Omental fat pad (tissue), 4 donors: Measurements from ENCODE around the gene FCER2. TPM values are rescaled to one million over a fixed set of nuclear protein-coding genes. Genes with fewer than 3 reads are reported as not detected.

Source experiments
- ATAC-seq: fragments of 150-250 bp; one replicate; pipeline ENCODE4 v1.9.1; 2016; ENCODE audit warnings: mild to moderate bottlenecking, moderate library complexity; ENCODE audit not compliant: low FRiP score
- DNase-seq: peaks from one replicate; pipeline ENCODE4 v3.0.0-alpha.2; 2019; ENCODE audit warnings: low spot score
- total RNA-seq, 4 donors: library from RNA; depleted of rRNA; stranded (reverse); fragments of >200 nt; gene quantifications; one replicate each; pipeline ENCODE4 v1.1.0, GENCODE V29; 2016
- TF ChIP-seq, protein P1 (sequence below), 3 donors: fragments of 450-650 bp; IDR thresholded peaks; one replicate each; pipeline ENCODE4 v1.5.1; 2016 to 2017; ENCODE audit warnings: antibody characterized with exemption in 3 of 3, mild to moderate bottlenecking in 3 of 3, moderate library complexity in 2 of 3

The FCER2 gene
- total RNA-seq, 4 donors from 2014 or later, result 0.65 to 1.8 (median 1.0) TPM

DNA sequence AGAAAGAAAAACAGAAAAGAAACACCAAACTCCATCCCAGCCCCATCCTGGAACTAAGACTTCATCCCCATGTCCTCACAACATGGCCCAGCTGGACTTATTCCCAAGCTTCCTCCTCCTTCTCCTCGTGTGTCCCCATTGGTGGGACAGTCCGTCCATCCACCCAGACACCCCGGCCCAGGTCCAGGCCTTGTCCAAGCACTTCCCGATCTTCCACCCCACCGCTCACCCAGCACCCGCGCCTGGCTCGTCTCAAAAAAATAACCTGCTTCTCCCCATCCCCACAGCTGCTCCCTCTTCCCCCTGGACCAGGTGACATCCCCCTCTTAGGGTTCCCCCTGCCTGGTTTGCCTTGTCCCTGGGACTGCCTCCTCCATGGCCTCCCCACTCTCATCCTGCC is 1.4 kb upstream of the FCER2 start:
- DNase-seq (no peak), ATAC-seq (no peak)
- TF ChIP-seq, protein P1, sequence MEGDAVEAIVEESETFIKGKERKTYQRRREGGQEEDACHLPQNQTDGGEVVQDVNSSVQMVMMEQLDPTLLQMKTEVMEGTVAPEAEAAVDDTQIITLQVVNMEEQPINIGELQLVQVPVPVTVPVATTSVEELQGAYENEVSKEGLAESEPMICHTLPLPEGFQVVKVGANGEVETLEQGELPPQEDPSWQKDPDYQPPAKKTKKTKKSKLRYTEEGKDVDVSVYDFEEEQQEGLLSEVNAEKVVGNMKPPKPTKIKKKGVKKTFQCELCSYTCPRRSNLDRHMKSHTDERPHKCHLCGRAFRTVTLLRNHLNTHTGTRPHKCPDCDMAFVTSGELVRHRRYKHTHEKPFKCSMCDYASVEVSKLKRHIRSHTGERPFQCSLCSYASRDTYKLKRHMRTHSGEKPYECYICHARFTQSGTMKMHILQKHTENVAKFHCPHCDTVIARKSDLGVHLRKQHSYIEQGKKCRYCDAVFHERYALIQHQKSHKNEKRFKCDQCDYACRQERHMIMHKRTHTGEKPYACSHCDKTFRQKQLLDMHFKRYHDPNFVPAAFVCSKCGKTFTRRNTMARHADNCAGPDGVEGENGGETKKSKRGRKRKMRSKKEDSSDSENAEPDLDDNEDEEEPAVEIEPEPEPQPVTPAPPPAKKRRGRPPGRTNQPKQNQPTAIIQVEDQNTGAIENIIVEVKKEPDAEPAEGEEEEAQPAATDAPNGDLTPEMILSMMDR (IDR thresholded peaks at IDR 0.05), result no peak

DNA sequence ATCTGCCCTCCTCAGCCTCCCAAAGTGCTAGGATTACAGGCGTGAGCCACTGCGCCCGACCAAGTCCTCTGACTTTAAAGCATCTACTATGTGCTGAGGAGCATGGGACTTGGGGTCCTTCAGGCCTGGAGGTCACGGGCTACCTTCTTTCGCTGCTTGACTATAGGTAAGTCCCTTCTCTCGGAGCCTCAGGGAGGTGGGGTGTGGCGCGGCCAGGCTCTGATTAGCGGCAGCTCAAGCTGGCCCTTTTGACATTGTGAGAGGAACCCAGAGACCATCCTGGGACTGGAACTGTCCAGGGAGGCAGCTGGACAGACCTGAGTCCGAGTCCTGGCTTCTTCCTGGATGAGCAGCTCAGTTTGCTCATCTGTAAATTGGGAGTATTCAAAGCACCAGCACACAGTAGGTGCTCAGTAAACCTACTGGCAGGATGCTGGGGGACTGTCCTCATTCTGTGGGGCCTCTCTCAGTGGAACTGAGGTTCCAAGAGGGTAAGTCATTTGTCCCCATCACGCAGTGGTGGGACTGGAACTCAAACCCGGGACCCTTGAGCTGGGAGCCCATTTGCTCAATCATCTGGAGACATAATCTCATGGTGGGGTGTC is 780 bp downstream of the FCER2 start:
- DNase-seq, result no peak
- TF ChIP-seq, protein P1 (IDR thresholded peaks at IDR 0.05), result no peak
- ATAC-seq, result no peak

DNA sequence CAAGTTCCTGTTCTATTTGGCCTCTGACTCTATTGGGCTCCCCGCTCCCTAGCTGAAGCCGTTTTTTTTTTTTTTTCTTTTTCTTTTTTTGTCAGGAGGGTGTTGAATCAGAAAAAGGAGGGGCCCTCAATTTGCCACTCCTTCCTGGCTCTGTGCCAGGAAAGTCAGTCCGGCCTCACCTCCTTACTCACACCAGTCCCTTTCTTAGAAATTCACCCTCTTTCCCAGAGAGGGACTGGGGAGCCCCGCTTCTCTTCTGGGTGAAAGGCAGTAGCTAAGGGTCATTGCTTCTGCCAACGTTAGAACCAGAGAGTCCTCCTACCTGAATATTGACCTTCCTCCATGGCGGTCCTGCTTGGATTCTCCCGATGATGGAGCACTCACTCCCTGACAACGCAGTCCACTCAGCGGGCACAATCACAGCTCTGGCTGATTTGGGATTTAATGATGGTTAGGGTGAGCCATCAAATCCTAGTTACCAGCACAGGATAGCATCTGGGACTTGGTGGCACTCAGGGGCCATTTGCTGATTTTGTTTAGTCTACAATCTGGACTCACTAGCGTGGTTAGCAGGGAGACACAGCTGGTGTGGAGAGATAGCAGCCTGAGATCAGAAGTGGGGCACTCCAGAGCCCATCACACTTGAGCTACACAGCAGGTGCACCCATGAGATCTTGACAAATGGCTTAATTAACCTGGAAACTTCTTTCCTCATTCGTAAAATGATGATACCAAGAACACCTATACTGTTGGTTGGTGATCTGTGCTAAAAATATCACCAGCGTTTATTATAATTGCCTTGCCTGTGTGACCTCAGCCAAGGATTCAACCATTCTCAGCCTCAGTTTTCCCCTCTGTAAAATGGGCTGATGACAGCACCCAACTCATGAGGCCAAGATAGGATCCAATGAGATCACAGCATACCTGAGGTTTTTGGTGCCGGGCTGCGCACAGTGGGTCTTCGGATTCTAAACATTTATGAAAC is 2.2 kb downstream of the FCER2 start:
- TF ChIP-seq, protein P1 (IDR thresholded peaks at IDR 0.05), result no peak
- ATAC-seq, result no peak
- DNase-seq, result no peak

DNA sequence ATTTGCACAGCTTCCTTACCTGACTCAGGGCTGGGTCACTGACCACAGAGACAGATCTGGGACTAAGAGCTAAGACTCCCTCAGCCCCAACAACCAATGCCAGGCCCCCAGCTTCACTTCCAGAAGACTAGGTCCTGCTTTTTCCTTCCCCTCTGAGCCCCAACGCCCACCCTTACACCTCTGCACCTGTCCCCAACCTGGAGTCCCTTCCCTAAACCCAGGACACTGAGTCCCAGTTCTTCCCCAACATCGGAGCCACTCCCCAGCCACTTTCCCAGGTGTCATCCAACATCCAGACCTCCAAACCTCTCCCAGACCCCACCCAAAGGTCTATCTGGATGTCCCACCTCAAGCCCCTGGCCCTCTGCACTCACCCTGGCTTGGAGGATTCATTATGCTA is 2.9 kb downstream of the FCER2 start:
- TF ChIP-seq, protein P1 (IDR thresholded peaks at IDR 0.05), result no peak
- DNase-seq (no peak), ATAC-seq (no peak)

DNA sequence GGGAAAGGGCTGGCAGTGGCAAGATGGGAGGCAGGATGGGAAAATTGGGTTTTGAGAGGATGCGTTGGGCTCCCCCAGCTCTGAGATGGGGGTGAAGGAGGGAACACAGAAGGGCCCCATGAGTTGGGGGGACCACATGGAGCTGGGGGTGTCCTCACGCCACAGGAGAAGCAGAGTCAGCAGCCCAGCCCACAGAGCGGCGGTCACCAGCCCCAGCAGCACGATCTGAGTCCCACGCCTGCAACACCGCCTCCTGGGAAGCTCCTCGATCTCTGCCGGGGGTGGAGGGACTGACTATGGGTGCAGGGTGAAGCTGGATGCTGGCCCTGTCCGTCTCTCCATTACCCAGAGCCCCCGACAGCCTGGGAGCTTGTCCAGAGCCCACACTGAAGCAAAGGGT is 3.3 kb downstream of the FCER2 start:
- ATAC-seq (no peak), DNase-seq (no peak)
- TF ChIP-seq, protein P1 (IDR thresholded peaks at IDR 0.05), result no peak

DNA sequence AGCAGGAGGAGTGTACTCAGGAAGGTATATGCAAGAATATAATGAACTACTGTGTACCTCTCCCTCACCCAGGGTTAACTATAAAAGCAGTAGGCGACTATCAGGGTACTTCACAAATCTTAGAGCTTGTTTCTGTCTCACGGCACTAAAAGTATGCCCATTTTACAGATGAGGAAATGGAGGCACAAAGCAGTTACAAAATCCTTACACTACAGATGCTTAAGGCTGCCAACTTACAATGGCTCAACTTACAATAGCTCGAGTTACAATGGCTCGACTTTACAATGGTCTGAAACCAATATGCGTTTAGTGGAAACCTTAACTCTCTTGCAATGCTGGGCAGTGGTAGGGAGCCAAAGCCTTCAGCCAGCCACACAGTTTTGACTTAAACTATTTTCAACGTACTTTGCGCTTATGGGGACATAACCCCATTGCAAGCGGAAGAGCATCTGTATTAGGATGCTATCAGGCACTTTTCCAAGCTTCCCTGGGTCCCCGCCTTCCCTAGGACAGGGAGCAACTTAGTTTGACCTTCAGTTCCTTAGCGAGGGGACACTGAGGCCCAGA is 4.1 kb downstream of the FCER2 start:
- ATAC-seq, result no peak
- TF ChIP-seq, protein P1 (IDR thresholded peaks at IDR 0.05), result no peak
- no peak for DNase-seq
